GM12875 (cell line): Measurements from ENCODE around the gene CC2D1A.

Experiments used
- H3K4me3 ChIP-seq: one replicate; pipeline ENCODE4 v1.5.1; 2011; ENCODE audit warnings: low read depth, low read length, control low read depth
- TF ChIP-seq, protein P1 (sequence below): IDR thresholded peaks from 2 replicates; pipeline ENCODE4 v1.5.1; 2011; ENCODE audit warnings: low read depth, mild to moderate bottlenecking, control low read depth, inconsistent platforms, low read length, moderate library complexity, borderline replicate concordance; ENCODE audit not compliant: insufficient read depth

Gene CC2D1A

DNA sequence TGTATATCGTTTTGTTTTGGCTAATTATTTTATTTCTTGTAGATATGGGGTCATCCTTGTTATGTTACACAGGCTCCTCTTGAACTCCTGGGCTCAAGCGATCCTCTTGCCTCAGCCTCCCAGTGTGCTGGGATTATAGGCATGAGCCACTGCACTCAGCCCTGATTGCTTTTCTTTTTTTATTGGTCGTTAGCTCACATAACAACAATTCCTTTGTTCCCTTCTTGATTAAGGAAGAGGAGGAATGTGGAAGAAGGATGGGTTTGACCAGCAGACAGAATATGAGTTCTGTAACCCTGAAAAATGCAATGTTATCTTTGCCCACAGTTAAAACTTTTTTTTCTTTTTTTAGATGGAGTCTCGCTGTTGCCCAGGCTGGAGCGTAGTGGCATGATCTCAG lies 11.4 kb upstream of the CC2D1A start:
- TF ChIP-seq, protein P1, sequence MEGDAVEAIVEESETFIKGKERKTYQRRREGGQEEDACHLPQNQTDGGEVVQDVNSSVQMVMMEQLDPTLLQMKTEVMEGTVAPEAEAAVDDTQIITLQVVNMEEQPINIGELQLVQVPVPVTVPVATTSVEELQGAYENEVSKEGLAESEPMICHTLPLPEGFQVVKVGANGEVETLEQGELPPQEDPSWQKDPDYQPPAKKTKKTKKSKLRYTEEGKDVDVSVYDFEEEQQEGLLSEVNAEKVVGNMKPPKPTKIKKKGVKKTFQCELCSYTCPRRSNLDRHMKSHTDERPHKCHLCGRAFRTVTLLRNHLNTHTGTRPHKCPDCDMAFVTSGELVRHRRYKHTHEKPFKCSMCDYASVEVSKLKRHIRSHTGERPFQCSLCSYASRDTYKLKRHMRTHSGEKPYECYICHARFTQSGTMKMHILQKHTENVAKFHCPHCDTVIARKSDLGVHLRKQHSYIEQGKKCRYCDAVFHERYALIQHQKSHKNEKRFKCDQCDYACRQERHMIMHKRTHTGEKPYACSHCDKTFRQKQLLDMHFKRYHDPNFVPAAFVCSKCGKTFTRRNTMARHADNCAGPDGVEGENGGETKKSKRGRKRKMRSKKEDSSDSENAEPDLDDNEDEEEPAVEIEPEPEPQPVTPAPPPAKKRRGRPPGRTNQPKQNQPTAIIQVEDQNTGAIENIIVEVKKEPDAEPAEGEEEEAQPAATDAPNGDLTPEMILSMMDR, result no peak
- no peak overlapping the region for H3K4me3 ChIP-seq

DNA sequence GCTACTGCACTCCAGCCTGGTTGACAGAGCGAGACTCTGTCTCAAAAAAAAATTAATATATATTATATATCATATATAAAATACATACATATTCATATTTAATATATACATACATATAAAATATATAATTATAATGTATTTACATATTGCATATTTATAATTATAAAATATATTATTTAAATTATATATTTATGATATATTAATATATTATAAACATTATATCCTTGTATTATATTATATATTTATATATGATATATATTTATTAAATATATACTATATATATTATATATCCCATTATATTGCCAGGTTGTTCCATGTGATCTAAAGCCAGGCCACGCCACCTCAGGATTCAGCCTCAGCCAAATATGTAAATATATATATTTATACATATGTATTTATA lies 9.8 kb upstream of the CC2D1A start:
- H3K4me3 ChIP-seq, result no peak overlapping the region
- TF ChIP-seq, protein P1, result no peak

DNA sequence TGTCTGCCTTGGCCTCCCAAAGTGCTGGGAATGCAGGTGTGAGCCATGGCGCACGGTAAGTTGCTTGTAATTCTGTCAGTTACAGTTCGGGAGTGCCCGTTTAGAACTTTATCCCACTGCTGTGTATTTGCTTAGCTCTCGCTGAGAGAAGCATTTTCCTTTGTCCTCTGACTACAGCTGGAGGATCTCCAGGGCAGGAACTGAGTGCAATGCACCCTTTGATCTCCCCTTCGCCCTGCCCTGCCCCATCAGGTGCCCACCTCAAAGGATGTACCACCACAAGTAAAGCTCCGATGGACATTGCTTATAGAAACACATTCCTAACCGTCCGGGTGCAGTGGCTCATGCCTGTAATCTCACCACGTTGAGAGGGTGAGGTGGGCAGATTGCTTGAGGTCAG lies 6.6 kb upstream of the CC2D1A start:
- TF ChIP-seq, protein P1, result no peak

DNA sequence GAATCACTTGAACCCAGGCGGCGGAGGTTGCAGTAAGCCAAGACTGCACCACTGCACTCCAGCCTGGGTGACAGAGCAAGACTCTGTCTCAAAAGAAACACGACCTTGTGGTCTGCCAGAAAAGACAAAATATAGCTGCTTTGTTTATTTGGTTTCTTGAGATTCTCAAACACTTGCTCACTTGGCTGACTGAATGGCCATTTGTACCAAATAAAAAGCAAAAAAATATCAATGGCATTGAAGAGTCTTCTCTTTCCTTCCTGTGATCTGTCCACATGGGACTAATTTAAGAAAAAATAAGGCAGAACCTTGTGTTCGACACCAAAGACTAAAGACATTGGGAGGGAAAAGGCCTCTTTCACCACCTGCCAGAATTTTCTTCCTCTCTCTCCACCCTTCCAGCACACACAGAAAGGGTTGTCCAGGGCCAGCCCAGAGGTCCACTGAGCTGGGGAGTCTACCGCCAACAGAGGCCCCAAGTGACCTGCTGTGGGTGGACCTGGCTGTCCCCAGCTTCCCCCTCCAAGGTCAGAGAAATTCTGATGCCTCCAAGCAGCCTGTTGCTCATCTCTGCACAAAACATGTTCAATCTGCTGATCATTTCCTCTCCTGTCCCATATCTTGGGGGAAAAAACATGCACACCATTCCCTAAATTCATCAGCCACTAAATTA lies 6.0 kb upstream of the CC2D1A start:
- TF ChIP-seq, protein P1, result no peak
- H3K4me3 ChIP-seq, result no peak overlapping the region

More for the DNA sequence above, 6.6 kb upstream of the CC2D1A start:
- no peak overlapping the region for H3K4me3 ChIP-seq

DNA sequence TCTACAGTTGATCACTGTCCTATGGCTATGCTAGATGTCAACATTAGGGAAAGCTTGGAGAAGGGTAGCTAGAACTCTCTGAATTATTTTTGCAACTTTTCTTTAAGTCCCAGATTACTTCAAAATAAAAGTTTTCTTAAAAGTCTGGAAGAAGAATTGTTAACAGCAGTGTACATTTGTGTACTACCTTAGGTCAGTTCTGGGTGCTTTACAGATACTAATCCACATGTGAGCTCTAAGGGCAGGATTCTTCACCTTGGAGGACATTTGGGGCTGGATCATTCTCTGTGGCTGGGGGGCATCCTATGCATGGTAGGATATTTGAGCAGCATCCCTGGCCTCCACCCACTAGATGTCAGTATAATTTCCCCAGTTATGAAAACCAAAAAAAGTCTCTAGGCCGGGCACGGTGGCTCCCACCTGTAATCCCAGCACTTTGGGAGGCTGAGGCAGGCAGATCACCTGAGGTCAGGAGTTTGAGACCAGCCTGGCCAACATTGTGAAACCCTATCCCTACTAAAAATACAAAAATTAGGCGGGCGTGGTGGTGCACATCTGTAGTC lies 2.9 kb upstream of the CC2D1A start:
- TF ChIP-seq, protein P1, result peak; percentile 27; the same call in 1 of the 2 replicates
- H3K4me3 ChIP-seq, result no peak overlapping the region

DNA sequence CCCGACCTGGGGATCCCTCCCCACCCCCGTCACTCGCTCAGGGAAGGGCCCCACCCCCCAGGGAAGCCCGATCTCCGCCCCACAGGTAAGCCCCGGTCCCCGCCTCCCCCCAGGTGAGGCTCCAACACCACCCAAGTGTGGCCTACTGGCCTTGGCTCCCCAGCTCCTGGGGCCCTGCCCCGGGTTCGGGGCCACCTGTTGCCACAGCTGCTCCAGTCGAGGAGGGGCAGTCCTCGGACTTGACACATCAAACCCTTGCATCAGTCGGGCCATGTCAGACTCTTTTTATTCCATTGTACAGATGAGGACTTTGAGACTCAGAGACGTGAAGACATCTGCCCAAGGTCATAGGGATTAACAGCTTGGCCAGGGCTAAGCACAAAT lies 512 bp downstream of the CC2D1A start:
- TF ChIP-seq, protein P1, result no peak
- H3K4me3 ChIP-seq, result peak overlapping the region; percentile 96

DNA sequence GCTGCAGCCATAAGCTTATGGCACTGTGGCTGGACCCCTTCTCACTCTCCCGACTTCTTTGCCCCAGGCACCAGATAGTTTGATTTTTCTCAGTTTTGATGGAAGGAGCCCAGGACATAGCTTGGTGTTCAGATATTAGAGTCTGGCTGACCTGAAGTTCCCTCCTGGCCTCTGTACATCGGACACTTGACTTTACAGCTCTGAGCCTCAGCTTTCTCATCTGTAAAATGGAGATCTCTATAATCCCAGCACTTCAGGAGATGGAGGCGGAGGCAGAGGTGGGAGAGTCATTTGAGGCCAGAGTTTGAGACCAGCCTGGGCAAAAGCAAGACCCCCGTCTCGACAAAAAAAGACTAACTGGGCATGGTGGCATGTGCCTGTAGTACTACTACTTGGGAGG lies 909 bp downstream of the CC2D1A start:
- TF ChIP-seq, protein P1, result no peak
- H3K4me3 ChIP-seq, result peak overlapping the region; percentile 96
